Activated B cell treated with CpG ODN at 0.5 μM for 24 hours (primary cell): ENCODE results near the gene ESRRG. TPM values are rescaled to one million over a fixed set of nuclear protein-coding genes. Genes with fewer than 3 reads are reported as not detected.

Experiments
- ATAC-seq: fragments of 200-7000 bp; cut with Tn5 transposase; one replicate; pipeline ENCODE4 v1.10.0; 2021; ENCODE audit warnings: low read depth, mild to moderate bottlenecking, moderate library complexity
- CTCF ChIA-PET: fragments of 350-600 bp; sonication (Branson Sonifier 250); formaldehyde crosslinking; loops from one replicate; lab custom pipeline; 2021; ENCODE audit warnings: antibody characterized with exemption; lab: Charles Lee
- POLR2A ChIA-PET: fragments of 350-600 bp; sonication (Branson Sonifier 250); formaldehyde crosslinking; loops from one replicate; lab custom pipeline; 2021; ENCODE audit warnings: antibody characterized with exemption; lab: Charles Lee
- DNase-seq: peaks from one replicate; pipeline ENCODE4 v3.0.0; 2022
- H3K27ac Mint-ChIP-seq: one replicate; pipeline ENCODE4 v1.8.0; 2020; ENCODE audit warnings: mixed read lengths
- H3K27me3 Mint-ChIP-seq: one replicate; pipeline ENCODE4 v1.8.0; 2021; ENCODE audit warnings: mixed read lengths
- H3K36me3 Mint-ChIP-seq: one replicate; pipeline ENCODE4 v1.8.0; 2021; ENCODE audit warnings: low read depth, mixed read lengths
- H3K4me1 Mint-ChIP-seq: one replicate; pipeline ENCODE4 v1.8.0; 2021; ENCODE audit warnings: mixed read lengths
- H3K4me3 Mint-ChIP-seq: one replicate; pipeline ENCODE4 v1.8.0; 2020; ENCODE audit warnings: mild to moderate bottlenecking, mixed read lengths
- H3K9me3 Mint-ChIP-seq: one replicate; pipeline ENCODE4 v1.8.0; 2020; ENCODE audit warnings: mixed read lengths
- intact Hi-C: fragments of 100-400 bp; cut with micrococcal nuclease; formaldehyde crosslinking; loops from one replicate; pipeline ENCODE4 v1.15.1; 2024
- total RNA-seq: library from RNA; stranded (reverse); gene quantifications from 2 replicates; pipeline ENCODE4 v1.2.3, GENCODE V29; 2022
- TF ChIP-seq, protein P1 (sequence below): fragments of 200-600 bp; IDR thresholded peaks from one replicate; pipeline ENCODE4 v1.8.0; 2022; ENCODE audit warnings: antibody characterized with exemption, mild to moderate bottlenecking

ESRRG gene
- total RNA-seq, 1 donor from 2014 or later, result not detected

DNA sequence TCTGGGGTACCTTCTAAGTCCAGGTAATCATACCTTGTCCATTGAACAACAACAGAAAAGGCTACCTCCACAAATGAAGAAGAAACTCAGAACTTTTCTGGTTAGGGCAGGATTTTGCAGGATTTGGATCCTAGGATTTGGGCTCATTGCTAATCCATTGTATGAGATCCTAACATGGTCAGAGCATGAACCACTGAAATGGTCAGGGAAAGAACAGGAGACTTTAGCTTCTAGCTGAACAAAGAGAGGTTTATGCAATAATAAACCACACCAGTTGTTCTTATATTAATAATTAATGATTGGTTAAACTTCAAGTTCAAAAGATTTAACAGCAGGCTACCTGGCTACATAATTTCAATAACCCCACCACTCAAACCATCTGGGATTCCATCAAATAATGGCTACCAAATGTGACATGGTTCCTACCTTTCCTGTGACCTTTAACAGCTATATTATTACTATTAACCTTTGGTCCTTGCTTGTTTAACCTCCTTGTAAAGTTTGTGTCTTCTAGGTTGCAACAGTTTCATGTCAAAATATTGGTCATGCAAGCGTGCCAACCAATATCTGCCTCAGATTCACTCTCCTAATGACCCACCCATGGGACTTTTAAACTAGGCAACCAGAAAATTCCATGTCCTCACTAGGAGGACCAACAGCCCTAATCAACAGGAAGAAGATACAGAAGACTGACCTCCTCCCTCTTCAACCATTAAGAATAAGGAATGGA lies 239.4 kb downstream of the ESRRG start:
- Mint-ChIP-seq H3K9me3 (peaks cover 6% of the 10 kb centered on the region), H3K4me3 (no peak overlapping the region), H3K27ac (no peak overlapping the region), H3K36me3 (no peaks in the 10 kb centered on the region), H3K4me1 (no peaks in the 10 kb centered on the region), H3K27me3 (no peaks in the 10 kb centered on the region)
- TF ChIP-seq, protein P1, sequence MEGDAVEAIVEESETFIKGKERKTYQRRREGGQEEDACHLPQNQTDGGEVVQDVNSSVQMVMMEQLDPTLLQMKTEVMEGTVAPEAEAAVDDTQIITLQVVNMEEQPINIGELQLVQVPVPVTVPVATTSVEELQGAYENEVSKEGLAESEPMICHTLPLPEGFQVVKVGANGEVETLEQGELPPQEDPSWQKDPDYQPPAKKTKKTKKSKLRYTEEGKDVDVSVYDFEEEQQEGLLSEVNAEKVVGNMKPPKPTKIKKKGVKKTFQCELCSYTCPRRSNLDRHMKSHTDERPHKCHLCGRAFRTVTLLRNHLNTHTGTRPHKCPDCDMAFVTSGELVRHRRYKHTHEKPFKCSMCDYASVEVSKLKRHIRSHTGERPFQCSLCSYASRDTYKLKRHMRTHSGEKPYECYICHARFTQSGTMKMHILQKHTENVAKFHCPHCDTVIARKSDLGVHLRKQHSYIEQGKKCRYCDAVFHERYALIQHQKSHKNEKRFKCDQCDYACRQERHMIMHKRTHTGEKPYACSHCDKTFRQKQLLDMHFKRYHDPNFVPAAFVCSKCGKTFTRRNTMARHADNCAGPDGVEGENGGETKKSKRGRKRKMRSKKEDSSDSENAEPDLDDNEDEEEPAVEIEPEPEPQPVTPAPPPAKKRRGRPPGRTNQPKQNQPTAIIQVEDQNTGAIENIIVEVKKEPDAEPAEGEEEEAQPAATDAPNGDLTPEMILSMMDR, result no peak
- ATAC-seq (no peak), DNase-seq (no peak)
- intact Hi-C loops, result no loop called here
- POLR2A ChIA-PET, result no interaction called here
- CTCF ChIA-PET, result no interaction called here

DNA sequence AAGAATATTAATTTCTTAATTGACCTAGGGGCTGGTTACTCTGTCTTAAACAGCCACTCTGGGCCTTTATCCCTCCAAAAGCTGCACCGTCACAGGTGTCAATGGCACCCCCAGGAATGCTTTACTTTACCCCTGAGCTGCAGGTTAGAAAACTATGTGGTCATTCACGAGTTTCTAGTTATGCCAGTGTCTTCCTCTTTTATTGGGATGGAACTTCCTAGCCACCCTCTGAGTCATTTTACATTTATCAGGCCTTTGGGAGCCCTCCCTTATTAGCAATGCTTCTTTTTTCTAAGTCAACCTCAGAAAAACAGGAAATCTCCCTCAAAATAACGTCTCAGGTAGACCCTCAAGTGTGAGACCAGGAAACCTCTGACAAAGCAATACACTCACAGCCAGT lies 240.6 kb downstream of the ESRRG start:
- Mint-ChIP-seq H3K9me3 (peaks cover 8% of the 10 kb centered on the region), H3K27ac (no peak overlapping the region), H3K4me3 (no peak overlapping the region), H3K27me3 (no peaks in the 10 kb centered on the region), H3K36me3 (no peaks in the 10 kb centered on the region), H3K4me1 (no peaks in the 10 kb centered on the region)
- CTCF ChIA-PET, result no interaction called here
- POLR2A ChIA-PET, result no interaction called here
- intact Hi-C loops, result no loop called here
- DNase-seq, result no peak
- ATAC-seq, result no peak
- TF ChIP-seq, protein P1, result no peak

DNA sequence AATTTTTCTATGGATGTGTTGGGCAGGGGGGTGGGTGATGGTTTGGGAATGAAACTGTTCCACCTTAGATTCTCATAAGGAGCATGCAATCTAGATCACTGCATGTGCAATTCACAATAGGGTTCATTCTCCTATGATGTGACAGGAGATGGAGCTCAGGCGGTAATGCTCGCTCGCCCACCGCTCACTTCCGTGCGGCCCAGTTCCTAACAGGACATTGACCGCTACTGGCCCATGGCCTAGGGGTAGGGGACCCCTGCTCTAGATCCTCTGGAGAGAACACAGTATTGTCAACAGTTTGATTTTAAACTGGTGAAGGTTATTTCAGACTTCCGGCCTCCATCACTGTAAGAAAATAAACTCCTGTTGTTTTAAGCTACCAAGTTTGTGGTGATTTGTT lies 245.0 kb downstream of the ESRRG start:
- Mint-ChIP-seq H3K9me3 (peaks cover 8% of the 10 kb centered on the region), H3K4me1 (no peaks in the 10 kb centered on the region), H3K36me3 (no peaks in the 10 kb centered on the region), H3K4me3 (no peak overlapping the region), H3K27ac (no peak overlapping the region), H3K27me3 (no peaks in the 10 kb centered on the region)
- ATAC-seq (no peak), DNase-seq (no peak)
- TF ChIP-seq, protein P1, result no peak
- intact Hi-C loops, result no loop called here
- CTCF ChIA-PET, result no interaction called here
- POLR2A ChIA-PET, result no interaction called here

DNA sequence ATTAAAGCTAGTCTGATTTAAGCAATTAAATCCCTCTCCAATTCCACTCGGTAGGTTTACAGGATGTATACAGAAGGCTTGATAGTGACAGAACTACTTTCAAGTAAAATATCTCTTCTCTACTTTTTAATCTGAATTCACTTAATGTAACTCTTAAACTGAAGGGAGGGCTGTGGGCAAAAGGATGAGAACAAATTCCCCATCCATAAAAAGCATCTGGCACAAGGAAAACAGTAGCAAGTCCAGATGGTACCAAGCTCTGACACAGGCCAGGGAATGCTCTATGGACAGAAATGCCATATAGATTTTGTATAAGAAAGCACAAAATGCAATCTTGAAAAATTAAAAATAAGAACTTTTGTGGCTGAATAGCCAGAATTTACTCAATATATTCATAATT lies 246.9 kb downstream of the ESRRG start:
- intact Hi-C loops, result no loop called here
- H3K36me3 Mint-ChIP-seq, result no peaks in the 10 kb centered on the region
- TF ChIP-seq, protein P1, result no peak
- no peaks in the 10 kb centered on the region for H3K4me1 Mint-ChIP-seq
- H3K27ac Mint-ChIP-seq, result no peak overlapping the region
- ATAC-seq (no peak), DNase-seq (no peak)
- H3K9me3 Mint-ChIP-seq, result peaks cover 8% of the 10 kb centered on the region
- CTCF ChIA-PET, result no interaction called here
- no peak overlapping the region for H3K4me3 Mint-ChIP-seq
- H3K27me3 Mint-ChIP-seq, result no peaks in the 10 kb centered on the region
- POLR2A ChIA-PET, result no interaction called here

DNA sequence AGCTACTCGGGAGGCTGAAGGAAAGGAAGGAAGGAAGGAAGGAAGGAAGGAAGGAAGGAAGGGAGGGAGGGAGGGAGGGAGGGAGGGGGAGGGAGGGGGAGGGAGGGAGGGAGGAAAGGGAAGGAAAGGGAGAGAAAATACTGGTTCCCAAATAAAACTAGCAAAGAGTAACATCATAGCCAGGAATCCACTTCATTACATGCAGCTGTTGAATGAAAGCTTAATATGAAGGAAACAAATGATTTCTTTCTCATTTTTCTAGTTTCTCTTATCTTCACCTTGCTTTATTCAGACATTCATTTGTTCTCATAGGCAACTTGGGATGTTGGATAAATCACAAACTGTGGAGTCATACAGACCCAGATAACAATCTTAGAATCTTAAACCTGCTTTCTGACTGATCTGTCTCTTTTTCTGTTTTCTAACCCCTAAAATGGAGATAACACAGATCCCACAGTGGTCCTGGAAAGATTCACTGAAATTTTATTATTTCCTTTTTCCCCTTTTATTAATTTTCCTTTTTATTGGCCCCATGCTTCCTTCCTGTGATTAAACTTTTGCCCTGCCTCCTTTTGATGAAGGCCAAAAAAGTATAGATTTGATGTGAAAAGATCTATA lies 247.5 kb downstream of the ESRRG start:
- ATAC-seq (no peak), DNase-seq (no peak)
- POLR2A ChIA-PET, result no interaction called here
- H3K9me3 Mint-ChIP-seq, result peaks cover 5% of the 10 kb centered on the region
- H3K4me3 Mint-ChIP-seq, result no peak overlapping the region
- H3K27ac Mint-ChIP-seq, result no peak overlapping the region
- CTCF ChIA-PET, result no interaction called here
- H3K4me1 Mint-ChIP-seq, result no peaks in the 10 kb centered on the region
- intact Hi-C loops, result no loop called here
- TF ChIP-seq, protein P1, result no peak
- no peaks in the 10 kb centered on the region for H3K27me3 Mint-ChIP-seq
- no peaks in the 10 kb centered on the region for H3K36me3 Mint-ChIP-seq
